GM06990 (cell line): Measurements from ENCODE around the gene XYLT1.
"Not testable (repeated sequence)": the region's sequence is repeated elsewhere in the genome, so short reads cannot be mapped to it uniquely, and the experiment has no call there.

Experiments used
- DNase-seq: peaks from one replicate; pipeline ENCODE4 v3.0.0-alpha.2; 2011; ENCODE audit not compliant: insufficient read length; ENCODE audit errors: extremely low read depth
- H3K27me3 ChIP-seq: replicated peaks from 2 replicates; pipeline ENCODE4 v1.6.0; 2011; ENCODE audit warnings: low read length; ENCODE audit not compliant: control insufficient read depth, insufficient read depth
- H3K36me3 ChIP-seq: 2 replicates; pipeline ENCODE4 v1.5.1; 2011; ENCODE audit warnings: low read length; ENCODE audit not compliant: control insufficient read depth, insufficient read depth
- H3K4me3 ChIP-seq: replicated peaks from 2 replicates; pipeline ENCODE4 v1.5.1; 2011; ENCODE audit warnings: low read depth, mild to moderate bottlenecking, control low read depth, low read length
- TF ChIP-seq, protein P1 (sequence below): IDR thresholded peaks from 2 replicates; pipeline ENCODE4 v1.5.1; 2011; ENCODE audit warnings: low read length, control low read depth, mild to moderate bottlenecking, inconsistent platforms; ENCODE audit not compliant: insufficient read depth, poor library complexity, severe bottlenecking

XYLT1 gene

DNA sequence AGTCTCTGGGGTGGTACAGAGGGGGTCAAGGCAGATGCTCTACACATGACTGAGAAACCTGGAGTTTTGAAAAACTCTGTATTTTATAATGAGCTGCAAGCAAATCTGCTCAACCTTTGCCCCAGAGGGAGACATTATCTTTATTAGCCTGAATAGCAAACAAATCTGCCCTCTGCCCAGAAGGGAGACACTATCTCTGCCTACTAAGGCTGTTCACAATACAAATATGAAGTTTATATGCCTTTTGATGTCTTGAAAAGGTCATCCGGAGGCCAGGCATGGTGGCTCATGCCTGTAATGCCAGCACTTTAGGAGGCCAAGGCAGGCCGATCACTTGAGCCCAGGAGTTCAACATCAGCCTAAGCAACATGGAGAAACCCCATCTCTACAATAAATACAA, 11.0 kb upstream of the XYLT1 start:
- TF ChIP-seq, protein P1, sequence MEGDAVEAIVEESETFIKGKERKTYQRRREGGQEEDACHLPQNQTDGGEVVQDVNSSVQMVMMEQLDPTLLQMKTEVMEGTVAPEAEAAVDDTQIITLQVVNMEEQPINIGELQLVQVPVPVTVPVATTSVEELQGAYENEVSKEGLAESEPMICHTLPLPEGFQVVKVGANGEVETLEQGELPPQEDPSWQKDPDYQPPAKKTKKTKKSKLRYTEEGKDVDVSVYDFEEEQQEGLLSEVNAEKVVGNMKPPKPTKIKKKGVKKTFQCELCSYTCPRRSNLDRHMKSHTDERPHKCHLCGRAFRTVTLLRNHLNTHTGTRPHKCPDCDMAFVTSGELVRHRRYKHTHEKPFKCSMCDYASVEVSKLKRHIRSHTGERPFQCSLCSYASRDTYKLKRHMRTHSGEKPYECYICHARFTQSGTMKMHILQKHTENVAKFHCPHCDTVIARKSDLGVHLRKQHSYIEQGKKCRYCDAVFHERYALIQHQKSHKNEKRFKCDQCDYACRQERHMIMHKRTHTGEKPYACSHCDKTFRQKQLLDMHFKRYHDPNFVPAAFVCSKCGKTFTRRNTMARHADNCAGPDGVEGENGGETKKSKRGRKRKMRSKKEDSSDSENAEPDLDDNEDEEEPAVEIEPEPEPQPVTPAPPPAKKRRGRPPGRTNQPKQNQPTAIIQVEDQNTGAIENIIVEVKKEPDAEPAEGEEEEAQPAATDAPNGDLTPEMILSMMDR: no peak
- Histone ChIP-seq H3K36me3 (no peaks in the 10 kb centered on the region), H3K27me3 (no peaks in the 10 kb centered on the region), H3K4me3 (no peak overlapping the region)
- no peak for DNase-seq

DNA sequence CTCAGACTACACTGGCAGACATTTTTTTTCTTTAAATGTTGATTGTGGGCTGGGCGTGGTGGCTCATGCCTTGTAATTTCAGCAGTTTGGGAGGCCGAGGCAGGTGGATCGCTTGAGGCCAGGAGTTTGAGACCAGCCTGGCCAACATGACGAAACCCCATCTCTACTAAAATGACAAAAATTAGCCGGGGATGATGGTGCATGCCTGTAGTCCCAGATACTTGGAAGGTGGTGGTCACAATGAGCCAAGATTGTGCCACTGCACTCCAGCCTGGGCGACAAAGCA, 6.4 kb upstream of the XYLT1 start:
- not testable (repeated sequence) for H3K27me3 ChIP-seq, H3K4me3 ChIP-seq, H3K36me3 ChIP-seq, DNase-seq

DNA sequence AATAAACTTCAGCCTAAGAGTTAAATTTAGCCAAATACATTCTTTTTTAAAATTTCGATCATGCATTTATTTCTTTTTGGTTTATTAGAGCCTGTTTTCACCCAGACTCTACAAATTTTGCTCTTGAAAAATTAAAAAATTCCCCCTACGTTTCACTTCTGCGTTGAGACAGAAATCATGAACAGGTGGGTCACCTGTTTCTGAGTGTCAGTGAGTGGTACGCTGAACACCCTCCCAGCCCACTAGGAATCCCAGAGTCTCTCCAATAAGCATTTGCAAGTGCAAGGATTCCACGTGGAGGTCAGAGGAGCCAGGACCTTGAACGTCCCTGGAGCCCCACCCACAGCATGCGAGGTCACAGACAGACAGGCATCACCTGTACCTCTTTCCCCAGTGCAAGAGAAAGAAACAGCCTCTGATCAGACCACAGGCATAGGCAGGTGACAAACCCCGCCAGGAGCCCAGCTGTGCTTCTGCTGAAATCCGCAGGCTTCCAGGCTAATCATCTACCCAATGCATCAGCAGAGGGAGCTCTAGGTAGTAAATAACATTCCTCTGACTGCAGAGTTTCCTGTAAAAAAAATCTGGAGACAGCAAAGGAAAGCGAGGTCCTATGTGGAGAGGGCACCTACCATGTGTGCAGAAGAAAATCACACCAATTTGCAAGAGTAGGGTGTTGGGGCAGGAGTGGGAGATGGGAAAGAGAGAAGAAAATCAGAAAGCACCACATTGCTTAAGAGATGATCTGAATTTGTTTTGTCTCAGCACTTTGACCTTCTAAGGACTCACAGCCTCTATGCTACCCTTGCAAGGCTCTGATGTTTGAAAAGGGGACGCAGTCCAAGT, 5.9 kb upstream of the XYLT1 start:
- H3K4me3 ChIP-seq: no peak overlapping the region
- DNase-seq: no peak
- TF ChIP-seq, protein P1: peak; percentile 60
- no peaks in the 10 kb centered on the region for H3K36me3 ChIP-seq
- H3K27me3 ChIP-seq: no peaks in the 10 kb centered on the region; the same call in 1 of the 2 replicates

DNA sequence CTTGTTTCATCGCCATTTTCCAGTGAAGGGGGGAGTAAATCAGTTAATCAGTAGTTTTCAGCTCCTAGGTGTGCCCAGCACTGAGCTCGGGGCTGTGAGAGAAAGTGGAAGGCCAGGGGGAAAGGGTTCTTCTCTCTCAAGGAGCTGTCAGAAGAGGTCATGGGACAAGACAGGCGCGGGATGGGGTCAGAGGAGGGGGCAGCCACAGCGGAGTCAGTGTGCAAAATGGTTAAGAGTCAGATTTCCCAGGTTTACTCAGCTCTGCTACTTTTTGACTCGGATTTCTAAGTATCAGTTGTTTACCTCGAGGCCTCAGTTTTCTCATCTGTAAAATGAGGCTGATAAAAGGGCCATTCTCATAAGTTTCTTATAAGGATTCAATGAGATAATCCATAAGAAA, 4.3 kb upstream of the XYLT1 start:
- no peak overlapping the region for H3K4me3 ChIP-seq
- DNase-seq: no peak
- no peaks in the 10 kb centered on the region; the same call in 1 of the 2 replicates for H3K27me3 ChIP-seq
- H3K36me3 ChIP-seq: no peaks in the 10 kb centered on the region
- TF ChIP-seq, protein P1: no peak

DNA sequence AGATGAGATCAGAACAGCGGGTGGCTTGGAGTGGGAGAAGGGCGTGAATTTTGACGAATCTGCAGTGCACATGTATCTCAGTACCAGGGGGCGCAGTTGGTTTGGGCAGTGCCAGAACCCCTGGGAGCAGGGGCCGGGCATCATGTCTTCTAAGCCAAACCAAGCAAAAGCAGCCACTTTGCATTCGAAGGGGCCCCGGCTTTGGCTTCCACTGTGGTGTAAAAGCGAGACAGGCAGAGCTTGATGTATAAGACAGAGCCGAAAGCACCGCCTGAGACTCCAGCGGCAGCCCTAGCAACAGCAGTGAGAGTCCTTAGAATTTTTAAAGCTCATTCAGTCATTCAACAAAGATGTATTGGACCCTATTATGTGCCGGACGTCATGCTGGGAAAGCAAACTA, 3.8 kb upstream of the XYLT1 start:
- no peak overlapping the region for H3K4me3 ChIP-seq
- TF ChIP-seq, protein P1: no peak
- peak; percentile 17 for DNase-seq

DNA sequence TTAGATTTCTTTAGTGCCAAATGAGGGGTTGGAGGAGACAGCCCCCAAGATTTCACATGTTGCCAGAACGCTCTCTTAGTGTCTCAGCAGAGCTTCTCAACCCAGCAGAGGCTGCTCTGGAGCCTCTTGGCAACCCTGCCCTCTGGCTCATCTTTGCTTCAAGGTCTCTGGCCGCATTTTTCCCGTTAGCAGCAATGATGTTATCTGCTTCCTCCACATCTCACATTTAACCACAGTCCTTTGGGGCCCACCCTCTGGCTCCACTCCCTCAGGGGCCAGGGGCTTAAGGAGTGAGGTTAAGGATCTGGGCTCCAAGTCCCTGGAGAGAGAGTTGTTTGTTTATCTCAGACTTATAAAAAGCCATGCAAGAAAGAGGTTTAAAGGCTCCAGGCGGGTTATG, 3.3 kb upstream of the XYLT1 start:
- no peaks in the 10 kb centered on the region for H3K36me3 ChIP-seq
- TF ChIP-seq, protein P1: no peak
- no peaks in the 10 kb centered on the region; the same call in 1 of the 2 replicates for H3K27me3 ChIP-seq
- no peak for DNase-seq
- no peak overlapping the region for H3K4me3 ChIP-seq

More for the DNA sequence above, 3.8 kb upstream of the XYLT1 start:
- H3K27me3 ChIP-seq: no peaks in the 10 kb centered on the region; the same call in 1 of the 2 replicates
- H3K36me3 ChIP-seq: no peaks in the 10 kb centered on the region
